ENCODE data around the gene ATP8A2.

- TF ChIP-seq, protein P1, sequence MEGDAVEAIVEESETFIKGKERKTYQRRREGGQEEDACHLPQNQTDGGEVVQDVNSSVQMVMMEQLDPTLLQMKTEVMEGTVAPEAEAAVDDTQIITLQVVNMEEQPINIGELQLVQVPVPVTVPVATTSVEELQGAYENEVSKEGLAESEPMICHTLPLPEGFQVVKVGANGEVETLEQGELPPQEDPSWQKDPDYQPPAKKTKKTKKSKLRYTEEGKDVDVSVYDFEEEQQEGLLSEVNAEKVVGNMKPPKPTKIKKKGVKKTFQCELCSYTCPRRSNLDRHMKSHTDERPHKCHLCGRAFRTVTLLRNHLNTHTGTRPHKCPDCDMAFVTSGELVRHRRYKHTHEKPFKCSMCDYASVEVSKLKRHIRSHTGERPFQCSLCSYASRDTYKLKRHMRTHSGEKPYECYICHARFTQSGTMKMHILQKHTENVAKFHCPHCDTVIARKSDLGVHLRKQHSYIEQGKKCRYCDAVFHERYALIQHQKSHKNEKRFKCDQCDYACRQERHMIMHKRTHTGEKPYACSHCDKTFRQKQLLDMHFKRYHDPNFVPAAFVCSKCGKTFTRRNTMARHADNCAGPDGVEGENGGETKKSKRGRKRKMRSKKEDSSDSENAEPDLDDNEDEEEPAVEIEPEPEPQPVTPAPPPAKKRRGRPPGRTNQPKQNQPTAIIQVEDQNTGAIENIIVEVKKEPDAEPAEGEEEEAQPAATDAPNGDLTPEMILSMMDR (IDR thresholded peaks at IDR 0.05) = no peak
- no peak for TF ChIP-seq POLR2A (IDR thresholded peaks at IDR 0.05)
These were observed 658.6 kb downstream of the ATP8A2 start for GRCh38 chr13:26030331-26030730.

All from transverse colon (tissue), 3 donors.